Endometrium (tissue), 2 donors: Measurements from ENCODE around the gene BASP1.
"Not testable (repeated sequence)": the region's sequence is repeated elsewhere in the genome, so short reads cannot be mapped to it uniquely, and the experiment has no call there.

ENCODE experiments used
- FAIRE-seq: peaks from 2 replicates; lab custom pipeline; 2012; peaks lifted over from hg19 to GRCh38; lab: Jason Lieb, UNC
- donor health status: control.
- donor health status: control.

BASP1 gene

GRCh38 chr5:17256171-17256570, 38.7 kb downstream of the BASP1 start:
- FAIRE-seq, result no peak

GRCh38 chr5:17256839-17257238, 39.4 kb downstream of the BASP1 start:
- FAIRE-seq, result no peak

GRCh38 chr5:17257705-17258273, 40.4 kb downstream of the BASP1 start:
- no peak for FAIRE-seq

- FAIRE-seq, result no peak
These were observed 41.0 kb downstream of the BASP1 start for GRCh38 chr5:17258431-17258830.

GRCh38 chr5:17259012-17259411, 41.6 kb downstream of the BASP1 start:
- FAIRE-seq, result not testable (repeated sequence)

GRCh38 chr5:17259630-17260257, 42.3 kb downstream of the BASP1 start:
- FAIRE-seq, result no peak

- no peak for FAIRE-seq
These were observed 43.1 kb downstream of the BASP1 start for GRCh38 chr5:17260549-17260948.

- no peak for FAIRE-seq
These were observed 43.6 kb downstream of the BASP1 start for GRCh38 chr5:17261075-17261474.

- FAIRE-seq, result no peak
These were observed 47.6 kb downstream of the BASP1 start for GRCh38 chr5:17265041-17265440.

- no peak for FAIRE-seq
These were observed 49.7 kb downstream of the BASP1 start for GRCh38 chr5:17267106-17267505.

- FAIRE-seq, result no peak
These were observed 51.8 kb downstream of the BASP1 start for GRCh38 chr5:17269201-17269600.

GRCh38 chr5:17272111-17272510, 54.7 kb downstream of the BASP1 start:
- no peak for FAIRE-seq

GRCh38 chr5:17275289-17276158, 58.1 kb downstream of the BASP1 start:
- no peak for FAIRE-seq

- no peak for FAIRE-seq
These were observed 59.0 kb downstream of the BASP1 start for GRCh38 chr5:17276445-17276844.

GRCh38 chr5:17277907-17278306, 60.5 kb downstream of the BASP1 start:
- FAIRE-seq, result no peak

- FAIRE-seq, result no peak
These were observed 61.5 kb downstream of the BASP1 start for GRCh38 chr5:17278931-17279330.

- FAIRE-seq, result no peak
These were observed 62.1 kb downstream of the BASP1 start for GRCh38 chr5:17279487-17279886.

- FAIRE-seq, result no peak
These were observed 65.1 kb downstream of the BASP1 start for GRCh38 chr5:17282283-17283120.

- FAIRE-seq, result no peak
These were observed 65.6 kb downstream of the BASP1 start for GRCh38 chr5:17283121-17283415.

- FAIRE-seq, result no peak
These were observed 70.2 kb downstream of the BASP1 start for GRCh38 chr5:17287501-17288155.

GRCh38 chr5:17288570-17288969, 71.1 kb downstream of the BASP1 start:
- no peak for FAIRE-seq
